ENCODE measurements around the gene PHOSPHO2. TPM values are rescaled to one million over a fixed set of nuclear protein-coding genes. Genes with fewer than 3 reads are reported as not detected.

PHOSPHO2 gene, protein sequence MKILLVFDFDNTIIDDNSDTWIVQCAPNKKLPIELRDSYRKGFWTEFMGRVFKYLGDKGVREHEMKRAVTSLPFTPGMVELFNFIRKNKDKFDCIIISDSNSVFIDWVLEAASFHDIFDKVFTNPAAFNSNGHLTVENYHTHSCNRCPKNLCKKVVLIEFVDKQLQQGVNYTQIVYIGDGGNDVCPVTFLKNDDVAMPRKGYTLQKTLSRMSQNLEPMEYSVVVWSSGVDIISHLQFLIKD
- total RNA-seq, result 2.4 and 3.1 TPM in 2 replicates

GRCh38 chr2:169694113-169694893, at the start of gene PHOSPHO2, which contains the start of gene CFAP210:
Gene PHOSPHO2, plus strand, starts transcription at chr2:169694469. Its CDS starts 6,503 bp downstream, at chr2:169700972.
Gene CFAP210, minus strand, starts transcription at chr2:169694405. Its CDS starts 78 bp downstream, at chr2:169694327.
- intact Hi-C loops (cut with micrococcal nuclease), result loop anchor here (1.0 to 5.0 kb wide), 6 partner anchors 11 to 133 kb away; partner anchors contain the start of genes FASTKD1, KLHL23, PPIG and UBR3

DNA sequence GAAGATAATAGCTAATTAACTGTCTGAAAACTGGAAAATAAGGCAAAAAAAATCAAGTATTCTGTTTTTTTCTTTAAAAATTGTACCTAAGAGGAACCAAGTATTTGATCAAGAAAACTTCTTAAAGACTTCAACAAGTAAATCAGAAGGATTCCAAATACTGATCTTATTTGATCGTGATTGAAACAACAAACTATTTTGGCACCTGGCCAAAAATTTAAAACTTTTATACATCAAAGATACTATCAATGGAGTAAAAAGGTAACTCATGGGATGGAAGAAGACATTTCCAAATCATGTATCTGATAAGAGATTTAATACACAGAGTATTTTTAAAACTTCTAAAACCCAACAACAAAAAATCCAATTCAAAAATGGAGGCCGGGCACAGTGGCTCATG, 46.8 kb upstream of the PHOSPHO2 start:
- intact Hi-C loops (cut with micrococcal nuclease), result no loop called here

- intact Hi-C loops (cut with micrococcal nuclease), result no loop called here
Measured at GRCh38 chr2:169649278-169649677, 45.0 kb upstream of the PHOSPHO2 start.

- intact Hi-C loops (cut with micrococcal nuclease), result no loop called here
Measured at GRCh38 chr2:169653636-169654035, 40.6 kb upstream of the PHOSPHO2 start.

GRCh38 chr2:169656164-169656563, 38.1 kb upstream of the PHOSPHO2 start:
- intact Hi-C loops (cut with micrococcal nuclease), result no loop called here

DNA sequence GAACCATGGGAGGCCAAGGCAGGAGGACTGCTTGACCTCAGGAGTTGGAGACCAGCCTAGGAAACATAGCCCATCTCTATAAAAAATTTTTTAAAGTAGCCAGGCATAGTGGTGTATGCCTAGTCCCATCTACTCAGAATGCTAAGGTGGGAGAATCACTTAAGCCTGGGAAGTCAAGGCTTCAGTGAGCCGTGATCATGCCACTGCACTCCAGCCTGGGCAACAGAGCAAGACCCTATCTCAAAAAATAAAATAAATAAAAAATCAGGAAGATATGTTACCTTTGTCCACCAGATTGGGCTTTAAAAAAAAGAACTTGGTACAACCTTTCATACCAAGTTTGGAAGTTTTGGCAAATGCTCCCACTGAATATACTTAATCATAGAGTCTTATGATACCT, 35.4 kb upstream of the PHOSPHO2 start:
- intact Hi-C loops (cut with micrococcal nuclease), result no loop called here

DNA sequence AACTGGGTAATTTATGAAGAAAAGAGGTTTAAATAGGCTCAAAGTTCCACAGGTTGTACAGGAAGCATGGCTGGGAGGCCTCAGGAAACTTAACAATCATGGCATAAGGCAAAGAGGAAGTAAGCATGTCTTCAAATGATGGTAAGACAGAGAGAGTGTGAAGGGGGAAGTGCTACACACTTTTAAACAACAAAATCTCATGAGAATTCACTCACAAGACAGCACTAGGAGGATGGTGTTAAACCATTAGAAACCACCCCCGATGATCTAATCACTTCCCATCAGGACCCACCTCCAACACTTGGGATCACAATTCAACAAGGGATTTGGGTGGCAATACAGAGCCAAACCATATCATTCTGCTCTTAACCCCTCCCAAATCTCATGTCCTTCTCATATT, 34.9 kb upstream of the PHOSPHO2 start:
- intact Hi-C loops (cut with micrococcal nuclease), result no loop called here

DNA sequence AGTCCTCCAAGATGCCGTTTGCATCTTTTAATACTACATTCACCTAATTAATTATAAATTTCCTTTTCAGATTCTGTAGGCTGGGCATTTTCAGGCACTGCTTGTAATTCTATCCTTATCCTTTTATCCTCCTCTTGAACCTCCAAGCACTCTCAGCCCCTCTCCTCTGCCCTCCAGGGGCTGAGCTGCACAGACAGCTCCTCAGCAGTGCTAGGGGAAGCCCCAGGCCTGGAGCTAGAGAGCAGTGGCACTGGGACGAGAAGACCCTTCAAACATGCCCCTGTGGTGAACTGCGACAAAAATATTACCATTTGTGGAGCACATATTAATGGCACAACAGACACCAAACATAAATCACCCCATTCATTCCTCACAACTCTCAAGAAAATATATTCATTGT, 33.0 kb upstream of the PHOSPHO2 start:
- intact Hi-C loops (cut with micrococcal nuclease), result no loop called here

GRCh38 chr2:169662744-169663143, 31.5 kb upstream of the PHOSPHO2 start:
- intact Hi-C loops (cut with micrococcal nuclease), result no loop called here

DNA sequence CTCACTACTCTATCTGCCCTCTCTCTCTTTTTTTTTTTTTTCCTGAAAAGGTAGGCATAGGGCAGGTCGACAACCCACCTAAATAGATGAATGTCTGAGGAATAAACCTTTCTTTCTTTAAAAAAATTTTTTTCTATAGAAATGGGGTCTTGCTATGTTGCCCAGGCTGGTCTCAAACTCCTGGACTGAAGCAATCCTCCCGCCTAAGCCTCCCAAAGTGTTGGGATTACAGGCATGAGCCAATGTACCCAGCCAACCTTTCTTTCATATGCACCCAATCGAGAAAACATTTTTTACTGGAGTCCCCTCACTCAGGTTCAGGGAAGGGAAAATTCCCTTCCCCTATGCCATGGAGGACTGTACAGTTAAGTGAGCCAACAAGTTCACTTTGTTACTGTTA, 31.0 kb upstream of the PHOSPHO2 start:
- intact Hi-C loops (cut with micrococcal nuclease), result no loop called here

GRCh38 chr2:169664600-169664977, 29.7 kb upstream of the PHOSPHO2 start:
- intact Hi-C loops (cut with micrococcal nuclease), result no loop called here

DNA sequence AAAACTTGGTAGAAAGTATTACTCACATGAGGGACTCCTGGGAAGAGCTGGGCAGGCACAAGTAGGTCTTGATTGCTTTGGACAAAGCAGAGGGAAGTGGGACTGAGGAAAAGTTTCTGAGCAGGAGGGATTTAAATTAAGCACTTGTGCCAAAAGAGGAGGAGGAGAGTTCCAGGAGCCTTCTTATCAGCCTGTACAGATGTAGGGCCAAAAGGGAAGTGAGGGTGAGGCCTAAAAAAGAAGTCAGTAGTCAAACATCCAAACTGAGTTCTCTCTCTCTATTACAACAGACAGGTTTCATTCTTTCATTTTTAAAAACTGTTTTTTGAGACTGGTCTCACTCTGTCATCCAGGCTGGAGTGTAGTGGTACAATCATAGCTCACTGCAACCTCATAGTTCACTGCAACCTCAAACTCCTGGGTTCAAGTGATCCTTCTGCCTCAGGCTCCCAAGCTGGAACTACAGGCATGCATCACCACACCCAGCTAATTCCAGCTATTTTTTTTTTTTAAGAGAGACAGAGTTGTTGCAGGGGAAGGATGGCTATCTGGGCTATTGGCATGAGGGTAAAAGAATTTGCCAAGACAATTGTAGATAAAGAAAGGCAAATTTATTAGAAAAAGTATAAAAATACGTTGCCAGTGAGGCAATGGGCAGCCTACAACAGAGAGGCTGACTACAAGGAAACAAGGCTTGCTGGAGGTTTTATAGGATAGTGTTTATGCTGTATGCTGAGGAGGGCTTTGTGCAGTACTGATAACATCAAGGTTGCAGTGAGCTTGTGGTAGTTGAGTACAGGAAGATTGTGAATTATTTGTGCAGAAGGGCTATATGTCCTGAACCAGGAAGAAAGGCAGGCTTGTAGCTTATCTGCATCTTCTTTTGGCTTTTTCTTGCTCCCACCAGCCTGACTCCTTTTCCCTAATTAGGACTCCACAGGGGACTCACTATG, 29.0 kb upstream of the PHOSPHO2 start:
- intact Hi-C loops (cut with micrococcal nuclease), result no loop called here

DNA sequence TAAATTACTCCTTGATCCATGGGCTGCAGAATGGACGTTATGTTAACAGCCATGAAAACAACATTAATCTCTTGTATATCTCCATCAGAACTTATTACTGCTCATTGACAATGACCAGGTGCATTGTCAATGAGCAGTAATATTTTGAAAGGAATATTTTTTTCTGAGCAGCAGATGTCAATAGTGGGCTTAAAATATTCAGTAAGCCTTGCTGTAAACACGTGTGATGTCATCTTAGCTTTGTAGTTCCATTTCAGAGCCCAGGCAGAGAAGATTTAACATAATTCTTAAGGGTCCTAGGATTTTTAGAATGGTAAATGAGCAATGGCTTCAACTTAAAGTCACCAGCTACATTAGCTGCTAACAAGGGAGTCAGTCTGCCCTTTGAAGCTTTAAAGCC, 26.7 kb upstream of the PHOSPHO2 start:
- intact Hi-C loops (cut with micrococcal nuclease), result no loop called here

DNA sequence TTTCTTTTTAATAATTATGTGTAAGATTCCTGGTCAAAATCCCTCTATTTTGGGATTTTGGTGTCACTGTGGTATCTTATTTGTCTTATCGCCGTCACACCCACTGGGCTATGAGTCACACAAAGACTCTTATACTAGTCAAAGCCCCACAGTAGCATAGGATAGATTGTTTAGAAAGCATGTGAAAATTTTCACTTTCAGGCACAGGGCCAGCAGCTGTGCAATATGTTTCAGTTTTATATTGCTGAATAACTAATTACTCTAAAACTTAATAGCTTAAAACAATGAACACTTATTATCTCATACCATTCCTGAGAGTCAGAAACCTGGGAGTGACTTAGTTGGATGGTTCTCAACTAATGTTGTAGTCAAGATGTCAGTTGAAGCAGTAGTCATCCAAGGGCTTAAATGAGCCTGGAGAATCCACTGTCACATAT, 24.0 kb upstream of the PHOSPHO2 start:
- intact Hi-C loops (cut with micrococcal nuclease), result no loop called here

- intact Hi-C loops (cut with micrococcal nuclease), result no loop called here
Measured at GRCh38 chr2:169670937-169671336, 23.3 kb upstream of the PHOSPHO2 start.

GRCh38 chr2:169672406-169672805, 21.9 kb upstream of the PHOSPHO2 start:
- intact Hi-C loops (cut with micrococcal nuclease), result no loop called here

- intact Hi-C loops (cut with micrococcal nuclease), result no loop called here
Measured at GRCh38 chr2:169673106-169673505, 21.2 kb upstream of the PHOSPHO2 start.

GRCh38 chr2:169673921-169674320, 20.3 kb upstream of the PHOSPHO2 start:
- intact Hi-C loops (cut with micrococcal nuclease), result no loop called here

- intact Hi-C loops (cut with micrococcal nuclease), result no loop called here
Measured at GRCh38 chr2:169676357-169676756, 17.9 kb upstream of the PHOSPHO2 start.

GRCh38 chr2:169676850-169677249, 17.4 kb upstream of the PHOSPHO2 start:
- intact Hi-C loops (cut with micrococcal nuclease), result no loop called here

- intact Hi-C loops (cut with micrococcal nuclease), result loop anchor here (1.0 kb wide), 1 partner anchor 11 kb away; the partner anchor contains the start of genes CFAP210 and PHOSPHO2
Measured at GRCh38 chr2:169683054-169683424, 11.2 kb upstream of the PHOSPHO2 start.

Data from T-helper 2 cell treated with Interferon-gamma antibody and Interleukin-4, amounts not matched to agents 100 ng/mL and 5 ng/mL, for 36 hours (primary cell).